Fibroblast of upper back skin (primary cell): ENCODE data around the gene SBNO2.

ENCODE experiments used
- DNase-seq: peaks from one replicate; pipeline ENCODE4 v3.0.0-alpha.2; 2013

Gene SBNO2

DNA sequence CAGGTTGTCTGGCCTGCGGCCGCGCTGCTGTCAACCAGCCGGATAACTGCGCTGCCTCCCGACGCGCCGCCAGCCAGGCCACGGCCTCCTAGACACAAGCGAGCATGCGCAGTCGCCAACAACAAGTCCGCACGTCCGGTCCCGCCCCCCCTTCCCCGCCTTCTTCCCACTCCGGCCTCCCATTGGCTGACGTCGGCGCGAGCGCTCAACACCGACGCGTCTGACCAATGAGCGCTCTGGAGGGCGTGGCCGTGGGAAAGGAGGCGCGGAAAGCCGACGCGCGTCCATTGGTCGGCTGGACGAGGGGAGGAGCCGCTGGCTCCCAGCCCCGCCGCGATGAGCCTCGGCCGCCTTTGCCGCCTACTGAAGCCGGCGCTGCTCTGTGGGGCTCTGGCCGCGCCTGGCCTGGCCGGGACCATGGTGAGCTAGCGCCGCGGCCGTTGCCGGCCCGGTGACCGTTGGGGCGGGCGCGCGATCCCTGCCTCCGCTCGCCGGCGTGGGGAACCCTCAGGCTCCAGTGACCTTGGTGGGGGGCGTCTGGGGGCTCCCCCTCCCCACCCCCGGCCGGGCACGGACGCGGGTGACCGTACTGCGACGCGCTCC, 70.3 kb downstream of the SBNO2 start, which contains the start of gene GPX4:
Gene GPX4, plus strand, starts transcription at position 287 of the 603 bp plus-strand sequence. Its CDS starts 50 bp downstream, at position 337.
- DNase-seq: peak; percentile 99

GRCh38 chr19:1103132-1103707, 70.8 kb downstream of the SBNO2 start:
- peak; percentile 26 for DNase-seq

DNA sequence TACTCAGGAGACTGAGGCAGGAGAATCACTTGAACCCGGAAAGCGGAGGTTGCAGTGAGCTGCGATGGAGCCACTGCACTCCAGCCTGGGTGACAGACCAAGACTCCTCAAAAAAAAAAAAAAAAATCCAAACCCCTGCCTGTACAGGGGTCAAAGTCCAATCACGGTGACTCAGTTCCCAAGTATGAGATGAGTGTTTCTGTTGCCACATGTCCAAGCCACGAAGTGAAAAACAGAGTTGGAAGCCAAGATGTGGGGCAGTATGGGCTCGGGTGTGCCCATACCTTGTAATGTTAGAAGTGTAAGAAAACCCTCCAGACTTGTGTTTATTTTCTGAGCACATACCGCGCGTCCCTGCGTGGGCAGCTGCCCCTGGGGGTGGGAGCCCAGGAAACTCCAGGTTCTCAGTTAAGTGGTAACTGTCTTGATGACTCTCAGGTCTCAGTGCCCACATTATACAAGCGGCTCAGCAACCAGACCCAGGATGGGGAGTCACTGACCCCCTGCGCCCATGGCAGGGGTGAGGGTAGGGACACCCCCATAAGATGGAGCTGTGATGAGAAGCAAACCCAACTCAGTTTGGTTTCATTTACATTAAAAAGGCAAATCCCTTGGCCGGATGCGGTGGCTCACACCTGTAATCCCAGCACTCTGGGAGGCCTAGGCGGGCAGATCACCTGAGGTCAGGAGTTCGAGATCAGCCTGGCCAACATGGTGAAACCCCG, 71.5 kb downstream of the SBNO2 start:
- DNase-seq: peak; percentile 99

DNA sequence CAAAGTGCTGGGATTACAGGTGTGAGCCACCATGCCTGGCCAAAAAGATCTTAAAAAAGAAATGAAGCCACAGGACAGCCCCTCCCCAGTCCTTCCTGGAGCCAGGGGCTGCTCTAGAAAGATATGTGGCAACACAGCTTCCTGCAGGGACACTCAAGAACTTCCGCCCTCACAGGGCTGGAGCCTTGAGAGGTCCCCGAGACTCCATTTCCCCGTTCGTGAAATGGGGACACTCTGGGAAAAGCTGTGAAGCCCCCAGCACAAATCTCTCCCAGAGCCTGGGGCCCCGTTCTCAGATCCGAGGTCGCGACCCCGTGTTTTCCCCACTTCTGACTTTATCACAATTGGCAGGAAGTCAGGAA, 72.8 kb downstream of the SBNO2 start:
- no peak for DNase-seq

- no peak for DNase-seq
These were observed 75.7 kb downstream of the SBNO2 start for GRCh38 chr19:1098177-1099051.

DNA sequence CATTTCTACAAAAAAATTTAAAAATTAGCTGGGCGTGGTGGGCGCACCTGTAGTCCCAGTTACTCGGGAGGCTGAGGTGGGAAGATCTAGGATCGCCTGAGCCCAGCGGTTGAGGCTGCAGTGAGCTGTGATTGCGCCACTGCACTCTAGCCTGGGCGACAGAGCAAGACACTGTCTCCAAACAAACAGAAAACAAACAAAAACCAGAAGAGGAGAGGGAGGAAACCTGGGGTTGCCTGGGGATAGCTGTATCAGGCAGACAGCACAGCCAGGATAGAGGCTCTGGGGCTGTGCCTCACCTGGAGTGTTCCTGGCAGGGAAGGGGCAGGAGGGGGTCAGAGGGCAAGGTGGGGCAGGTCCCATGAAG, 76.3 kb downstream of the SBNO2 start:
- DNase-seq: no peak

DNA sequence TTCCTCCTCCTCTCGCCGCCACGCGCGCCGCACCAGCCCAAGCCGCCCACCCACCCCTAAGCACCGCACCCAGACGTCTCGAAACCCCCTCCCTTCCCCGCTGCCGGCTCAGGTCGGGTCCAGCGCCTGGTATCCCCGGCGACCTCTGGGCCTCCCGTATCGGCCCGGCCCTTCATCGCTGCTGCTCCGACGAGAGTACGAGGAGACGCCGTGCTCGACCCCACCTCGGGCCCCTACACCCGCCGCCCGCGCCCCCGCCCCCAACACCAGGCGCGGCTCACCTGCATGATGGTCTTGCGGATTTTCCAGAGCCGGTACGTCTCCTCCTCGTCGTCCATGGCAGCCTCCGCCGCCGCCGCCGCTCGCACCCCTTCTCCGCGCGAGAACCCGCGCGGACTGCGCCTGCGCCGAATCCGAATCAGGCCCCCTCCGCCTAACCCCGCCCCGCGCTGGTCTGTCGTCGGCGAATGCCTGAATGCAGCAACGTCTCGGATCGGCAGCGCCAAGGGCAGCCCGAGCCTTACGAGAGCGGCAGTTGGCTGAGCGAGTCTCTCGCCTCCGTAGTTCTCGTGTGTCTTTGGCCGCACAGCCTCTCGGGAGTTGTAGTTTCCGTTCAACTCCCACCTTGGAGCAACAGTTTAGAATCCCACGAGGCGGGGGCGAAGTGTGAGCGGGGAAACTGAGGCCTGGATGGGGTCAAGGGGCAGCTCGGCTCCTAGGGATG, 78.9 kb downstream of the SBNO2 start, which contains the start of gene POLR2E:
Gene POLR2E, minus strand, starts transcription at position 398 of the 724 bp plus-strand sequence. Its CDS starts 60 bp downstream, at position 338.
- peak; percentile 98 for DNase-seq

GRCh38 chr19:1094655-1094977, 79.5 kb downstream of the SBNO2 start:
- no peak for DNase-seq

DNA sequence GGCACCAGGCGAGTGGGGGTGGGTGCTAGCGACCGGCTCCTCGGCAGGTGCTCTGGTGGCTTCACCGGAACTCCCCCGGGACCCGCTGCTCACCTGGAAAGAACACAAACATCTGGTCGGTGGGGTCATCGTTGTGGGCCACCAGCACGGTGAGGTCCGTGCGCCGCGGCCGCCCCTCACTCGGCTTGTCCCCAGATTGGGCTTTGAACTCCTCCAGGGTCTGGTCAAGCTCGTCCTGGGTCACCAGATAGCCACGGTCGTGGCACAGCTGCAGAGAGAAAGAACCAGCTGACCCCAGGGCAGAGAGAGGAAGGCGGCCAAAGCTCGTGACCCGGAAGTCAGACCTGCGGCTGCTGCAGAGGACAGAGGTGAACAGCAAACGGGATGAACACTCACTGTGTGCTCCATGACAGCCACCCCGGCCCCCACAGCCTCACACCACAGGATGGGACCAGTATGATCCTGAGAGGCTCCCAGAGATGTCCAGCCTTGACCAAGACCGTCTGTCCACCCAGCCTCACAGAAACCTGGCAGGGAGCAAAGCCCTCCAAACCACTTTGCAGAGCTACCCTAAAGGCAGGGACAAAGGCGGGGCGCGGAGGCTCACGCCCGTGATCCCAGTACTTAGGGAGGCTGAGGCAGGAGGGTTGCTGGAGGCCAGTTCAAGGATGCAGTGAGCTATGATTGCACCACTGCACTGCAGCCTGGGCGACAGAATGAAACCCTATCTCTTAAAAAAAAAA, 80.1 kb downstream of the SBNO2 start:
- DNase-seq: no peak

DNA sequence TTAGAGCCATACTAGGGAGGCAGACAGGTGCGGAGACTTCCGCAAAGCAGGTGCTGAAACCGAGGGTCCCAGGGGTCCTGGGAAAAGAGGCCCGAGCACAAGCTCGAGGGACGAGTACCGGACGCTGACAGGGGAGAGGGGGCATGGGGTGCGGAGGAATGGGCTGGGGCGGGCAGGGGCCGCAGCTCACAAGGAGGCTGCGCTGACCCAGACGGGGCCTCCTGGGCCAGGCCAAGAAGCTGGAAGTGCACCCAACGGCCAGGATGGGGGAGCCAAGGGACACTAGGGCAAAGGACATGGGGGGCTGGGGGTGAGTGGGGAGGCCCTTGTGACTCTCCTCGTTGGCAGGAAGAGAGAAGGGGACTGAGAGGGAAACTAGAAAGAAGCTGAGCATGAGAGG, 80.7 kb downstream of the SBNO2 start:
- DNase-seq: no peak

- no peak for DNase-seq
These were observed 82.4 kb downstream of the SBNO2 start for GRCh38 chr19:1091544-1092175.

DNA sequence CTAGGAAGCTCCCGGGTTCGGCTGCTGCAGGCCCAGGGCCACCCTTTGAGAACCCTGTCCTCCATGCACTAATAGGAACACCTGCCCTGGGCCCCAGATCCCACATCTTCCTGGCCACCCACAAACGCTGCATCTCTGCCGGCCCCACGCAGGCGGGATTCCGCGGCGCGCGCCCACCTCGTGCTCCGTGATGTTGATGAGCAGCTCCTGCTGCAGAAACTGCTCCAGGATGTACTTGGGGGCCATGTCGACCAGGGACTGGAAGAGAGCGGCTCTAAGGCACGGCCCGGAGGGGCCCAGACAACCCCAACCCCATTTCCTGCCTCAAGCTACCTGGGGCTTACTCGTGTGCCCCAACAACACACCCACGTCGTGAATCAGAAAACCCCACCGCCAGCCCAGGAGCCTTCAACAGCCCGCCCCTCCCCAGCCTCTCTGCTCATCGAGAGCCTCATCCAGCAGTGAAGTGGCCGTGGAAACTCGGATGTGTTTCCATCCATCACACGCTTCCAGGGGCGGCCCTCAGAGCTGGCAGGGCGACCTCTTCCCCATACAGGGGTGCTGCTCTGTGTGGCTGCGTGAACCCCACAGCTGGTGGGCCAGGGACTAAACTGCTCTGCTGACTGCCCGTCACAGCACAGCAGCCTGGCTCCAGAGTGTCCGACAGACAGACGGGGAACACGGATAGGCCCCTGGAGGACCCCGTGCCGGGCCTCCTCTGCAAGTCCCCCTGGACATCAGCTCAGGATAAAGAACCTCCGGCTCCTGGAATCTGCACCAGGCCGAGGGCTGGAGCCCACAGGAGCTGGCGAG, 83.1 kb downstream of the SBNO2 start:
- DNase-seq: no peak

DNA sequence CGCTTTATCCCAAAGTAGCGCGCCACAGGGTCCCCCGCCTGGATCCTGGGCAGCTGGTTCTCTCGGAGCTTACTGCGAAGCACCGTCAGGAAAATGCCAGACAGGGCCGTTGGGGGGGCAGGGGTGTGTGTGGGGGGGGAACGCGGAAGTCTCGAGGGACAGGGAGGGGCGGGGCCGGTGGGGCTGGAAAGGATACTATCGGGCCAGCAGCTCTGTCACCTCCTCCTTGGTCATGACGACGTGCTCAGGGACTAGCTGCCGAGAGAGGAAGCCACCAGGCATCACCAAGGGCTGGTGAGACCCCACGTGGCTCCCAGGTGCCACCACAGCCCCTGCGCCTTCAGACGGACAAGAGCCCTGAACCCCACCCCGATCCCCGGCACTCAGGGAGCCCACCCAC, 84.2 kb downstream of the SBNO2 start:
- no peak for DNase-seq

DNA sequence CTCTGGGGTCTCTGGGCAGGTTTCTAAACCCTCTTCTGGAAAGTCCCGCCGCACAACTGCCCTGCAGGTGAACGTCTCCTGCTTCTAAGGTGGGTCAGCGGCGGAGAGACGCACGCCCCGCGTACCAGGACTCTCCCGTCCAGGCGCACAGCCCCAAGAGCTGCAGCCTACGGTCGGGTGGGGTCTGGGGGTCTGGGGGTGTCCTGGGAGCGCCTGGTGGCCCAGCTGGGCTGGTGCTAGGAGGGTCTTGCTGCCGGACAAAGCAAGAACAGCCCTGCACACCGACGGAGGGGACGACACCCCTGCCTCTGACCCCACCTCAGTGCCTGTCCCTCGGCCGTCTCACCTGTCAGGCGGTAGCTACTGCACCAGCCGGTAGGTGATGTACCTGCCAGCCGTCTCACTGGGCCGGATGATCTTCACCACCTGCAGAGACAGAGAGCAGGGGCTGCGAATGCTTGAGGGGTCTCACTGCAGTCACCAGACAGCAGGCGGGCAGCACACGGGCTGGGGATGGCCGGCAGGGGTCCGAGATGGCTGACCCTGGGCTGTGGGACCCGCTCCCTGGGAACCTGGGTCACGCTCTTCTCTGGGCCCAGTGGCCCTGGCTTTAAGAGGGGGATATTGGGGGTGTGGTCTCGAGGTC, 84.8 kb downstream of the SBNO2 start:
- no peak for DNase-seq

- no peak for DNase-seq
These were observed 85.6 kb downstream of the SBNO2 start for GRCh38 chr19:1088416-1089010.

DNA sequence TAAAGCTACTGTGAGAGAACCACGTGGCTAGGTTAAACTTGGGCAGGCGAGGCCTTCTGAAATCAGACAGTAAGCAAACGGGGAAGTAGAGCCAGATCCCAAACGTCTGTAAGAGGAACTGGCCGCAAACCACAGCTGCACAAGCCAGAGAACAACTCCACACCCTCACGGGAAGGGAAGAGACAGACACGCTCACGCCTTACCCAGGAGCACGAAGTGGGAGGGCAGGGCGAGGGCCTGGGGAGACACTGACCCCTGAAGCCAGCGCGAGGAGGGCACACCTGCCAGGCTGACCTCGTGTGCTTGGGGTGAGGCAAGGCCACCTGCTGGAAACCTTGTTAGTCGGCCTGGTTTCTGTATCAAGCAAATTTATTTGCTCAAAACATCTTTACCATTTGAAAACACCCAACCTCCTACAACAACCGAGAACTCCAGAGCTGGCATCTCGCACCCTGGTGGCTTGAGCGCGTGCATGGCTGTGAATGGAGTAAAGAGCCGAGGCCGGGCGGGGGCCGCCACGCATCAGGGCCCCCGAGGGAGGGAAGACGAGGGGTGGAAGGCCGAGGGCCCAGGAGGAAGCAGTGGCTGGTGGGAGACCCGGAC, 86.2 kb downstream of the SBNO2 start:
- no peak for DNase-seq

DNA sequence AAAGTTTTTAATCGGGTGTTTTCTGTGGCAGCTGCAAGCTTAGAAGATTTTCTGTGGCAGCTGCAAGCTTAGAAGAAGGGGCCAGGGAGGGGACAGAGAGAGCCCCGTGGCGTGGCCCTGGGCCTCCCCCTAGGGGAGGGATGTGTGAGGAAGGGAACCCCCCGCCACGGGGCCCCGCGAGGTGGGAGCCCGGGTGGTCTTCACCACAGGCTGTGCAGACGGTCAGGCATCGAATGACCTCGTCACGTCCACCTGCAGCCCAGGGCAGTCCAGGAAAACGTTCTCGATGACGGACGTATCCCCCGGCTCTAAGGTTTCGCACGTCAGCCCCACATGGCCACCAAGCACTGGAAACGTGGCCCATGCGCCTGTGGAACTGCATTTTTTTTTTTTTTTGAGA, 87.5 kb downstream of the SBNO2 start:
- DNase-seq: no peak

DNA sequence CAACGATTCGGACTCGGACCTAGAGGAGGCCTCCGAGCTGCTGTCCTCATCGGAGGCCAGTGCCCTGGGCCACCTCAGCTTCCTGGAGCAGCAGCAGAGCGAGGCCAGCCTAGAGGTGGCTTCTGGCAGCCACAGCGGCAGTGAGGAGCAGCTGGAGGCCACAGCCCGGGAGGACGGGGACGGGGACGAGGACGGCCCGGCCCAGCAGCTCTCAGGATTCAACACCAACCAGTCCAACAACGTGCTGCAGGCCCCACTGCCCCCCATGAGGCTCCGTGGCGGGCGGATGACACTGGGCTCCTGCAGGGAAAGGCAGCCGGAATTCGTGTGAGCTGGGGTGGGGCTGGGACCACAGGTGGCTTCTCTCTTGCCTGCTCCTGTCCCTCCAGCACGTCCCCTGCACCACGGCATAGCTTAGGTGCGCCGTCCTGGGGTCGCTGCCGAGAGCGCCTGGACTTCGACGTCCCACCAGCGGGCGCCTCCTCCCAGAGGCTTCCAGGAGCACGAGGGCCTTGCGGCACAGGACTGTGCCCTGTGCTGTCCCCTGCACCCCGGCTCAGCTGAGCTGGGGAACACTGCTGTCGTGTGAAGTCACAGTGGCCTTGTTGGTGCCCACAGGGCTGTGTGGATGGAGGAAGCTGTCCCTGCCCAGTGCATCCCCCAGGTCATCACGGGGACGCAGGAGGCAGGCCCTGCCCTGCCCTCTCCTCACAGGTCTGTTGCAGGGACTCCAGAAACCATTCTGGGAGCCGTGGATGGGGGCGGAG, 88.2 kb downstream of the SBNO2 start:
- no peak for DNase-seq
